Choroid plexus epithelial cell (primary cell): ENCODE results near the gene KCNT2.
A peak's percentile ranks its signal among the peaks of the same experiment; 100 is the strongest.
"Not testable (repeated sequence)": the region's sequence is repeated elsewhere in the genome, so short reads cannot be mapped to it uniquely, and the experiment has no call there.

ENCODE experiments used
- DNase-seq: peaks from one replicate; pipeline ENCODE4 v3.0.0-alpha.2; 2010; ENCODE audit warnings: low read depth
- H3K4me3 ChIP-seq: 2 replicates; pipeline ENCODE4 v1.5.1; 2011; ENCODE audit warnings: low read depth, mild to moderate bottlenecking, control low read depth, low read length, moderate library complexity
- TF ChIP-seq, protein P1 (sequence below): conservative IDR thresholded peaks from 2 replicates; pipeline ENCODE4 v1.5.1; 2011; ENCODE audit warnings: low read depth, mild to moderate bottlenecking, control low read depth, inconsistent platforms, low read length, moderate library complexity

The KCNT2 gene

DNA sequence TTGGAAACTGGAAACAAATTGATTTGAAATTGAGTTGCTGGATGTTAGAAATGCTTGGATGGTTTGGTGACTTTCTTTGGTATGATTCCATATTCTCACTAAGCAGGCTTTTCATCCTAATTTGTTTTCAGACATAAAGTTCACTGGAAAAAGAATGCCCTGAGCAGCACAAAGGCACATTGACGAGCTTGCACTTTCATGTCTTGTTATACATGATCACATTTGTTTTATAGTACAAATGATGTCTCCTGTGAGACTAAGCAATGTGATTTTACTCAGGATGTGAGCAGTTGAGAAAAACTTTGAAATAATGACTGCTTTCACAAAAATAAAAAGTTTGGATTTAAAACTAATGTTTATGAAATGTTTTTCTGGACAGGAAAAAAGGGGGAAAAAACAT, 63.6 kb downstream of the KCNT2 start:
- DNase-seq = no peak
- TF ChIP-seq, protein P1, sequence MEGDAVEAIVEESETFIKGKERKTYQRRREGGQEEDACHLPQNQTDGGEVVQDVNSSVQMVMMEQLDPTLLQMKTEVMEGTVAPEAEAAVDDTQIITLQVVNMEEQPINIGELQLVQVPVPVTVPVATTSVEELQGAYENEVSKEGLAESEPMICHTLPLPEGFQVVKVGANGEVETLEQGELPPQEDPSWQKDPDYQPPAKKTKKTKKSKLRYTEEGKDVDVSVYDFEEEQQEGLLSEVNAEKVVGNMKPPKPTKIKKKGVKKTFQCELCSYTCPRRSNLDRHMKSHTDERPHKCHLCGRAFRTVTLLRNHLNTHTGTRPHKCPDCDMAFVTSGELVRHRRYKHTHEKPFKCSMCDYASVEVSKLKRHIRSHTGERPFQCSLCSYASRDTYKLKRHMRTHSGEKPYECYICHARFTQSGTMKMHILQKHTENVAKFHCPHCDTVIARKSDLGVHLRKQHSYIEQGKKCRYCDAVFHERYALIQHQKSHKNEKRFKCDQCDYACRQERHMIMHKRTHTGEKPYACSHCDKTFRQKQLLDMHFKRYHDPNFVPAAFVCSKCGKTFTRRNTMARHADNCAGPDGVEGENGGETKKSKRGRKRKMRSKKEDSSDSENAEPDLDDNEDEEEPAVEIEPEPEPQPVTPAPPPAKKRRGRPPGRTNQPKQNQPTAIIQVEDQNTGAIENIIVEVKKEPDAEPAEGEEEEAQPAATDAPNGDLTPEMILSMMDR = no peak
- H3K4me3 ChIP-seq = no peak overlapping the region

DNA sequence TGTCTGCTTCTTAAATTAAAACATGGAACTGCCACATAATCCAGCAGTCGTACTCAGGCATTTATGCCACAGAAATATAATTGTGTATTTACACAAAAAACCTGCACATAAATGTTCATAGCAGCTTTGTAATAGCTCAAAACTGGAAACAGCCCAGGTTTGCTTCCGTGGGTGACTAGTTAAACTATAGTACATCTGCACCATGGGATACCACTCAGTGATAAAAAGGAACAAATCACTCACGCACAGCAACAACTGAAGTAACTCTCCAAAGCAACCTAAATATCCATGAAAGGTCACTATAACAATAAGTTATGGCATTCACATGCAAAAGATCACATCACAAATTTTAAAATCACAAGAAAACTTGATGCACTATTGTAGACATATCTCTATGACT, 64.4 kb downstream of the KCNT2 start:
- DNase-seq = peak; percentile 27
- H3K4me3 ChIP-seq = no peak overlapping the region
- TF ChIP-seq, protein P1 = no peak

DNA sequence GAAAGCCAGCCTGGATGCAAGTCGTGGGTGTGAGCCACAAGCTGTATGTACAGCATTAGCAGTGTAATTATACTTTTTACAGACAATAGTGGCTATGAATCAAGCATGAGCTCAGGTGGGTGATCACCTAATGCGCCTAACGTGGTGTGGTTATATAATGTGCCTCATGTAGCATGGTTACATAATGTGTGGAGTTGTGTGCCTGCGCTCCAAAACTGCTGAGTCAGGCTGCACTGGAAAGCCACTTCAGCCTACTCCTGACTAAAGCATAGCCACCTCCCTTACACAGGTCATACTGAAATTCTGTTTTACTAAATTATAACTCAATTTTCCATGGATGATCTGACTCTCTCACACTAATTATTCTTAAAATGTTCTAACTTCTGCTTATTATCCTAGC, 69.8 kb downstream of the KCNT2 start:
- no peak overlapping the region for H3K4me3 ChIP-seq
- no peak for DNase-seq
- TF ChIP-seq, protein P1 = no peak

DNA sequence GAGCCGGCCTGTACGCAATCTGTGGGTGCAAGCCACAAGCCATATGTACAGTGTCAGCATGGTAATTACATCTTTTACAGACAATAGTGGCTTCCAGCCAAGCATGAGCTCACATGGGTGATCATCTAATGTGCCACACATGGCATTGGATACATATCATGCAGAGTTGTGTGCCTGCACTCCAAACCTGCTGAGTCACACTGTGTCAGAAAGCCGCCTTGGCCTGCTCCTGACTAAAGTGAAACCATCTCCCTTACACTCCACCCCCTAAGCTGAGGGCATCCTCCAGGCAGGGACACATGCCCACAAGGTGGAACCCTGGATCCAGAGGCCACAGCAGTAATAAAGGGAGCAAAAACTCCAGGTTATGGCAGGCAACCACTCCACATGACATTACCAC, 72.5 kb downstream of the KCNT2 start:
- no peak overlapping the region for H3K4me3 ChIP-seq
- peak; percentile 46 for DNase-seq
- TF ChIP-seq, protein P1 = no peak

DNA sequence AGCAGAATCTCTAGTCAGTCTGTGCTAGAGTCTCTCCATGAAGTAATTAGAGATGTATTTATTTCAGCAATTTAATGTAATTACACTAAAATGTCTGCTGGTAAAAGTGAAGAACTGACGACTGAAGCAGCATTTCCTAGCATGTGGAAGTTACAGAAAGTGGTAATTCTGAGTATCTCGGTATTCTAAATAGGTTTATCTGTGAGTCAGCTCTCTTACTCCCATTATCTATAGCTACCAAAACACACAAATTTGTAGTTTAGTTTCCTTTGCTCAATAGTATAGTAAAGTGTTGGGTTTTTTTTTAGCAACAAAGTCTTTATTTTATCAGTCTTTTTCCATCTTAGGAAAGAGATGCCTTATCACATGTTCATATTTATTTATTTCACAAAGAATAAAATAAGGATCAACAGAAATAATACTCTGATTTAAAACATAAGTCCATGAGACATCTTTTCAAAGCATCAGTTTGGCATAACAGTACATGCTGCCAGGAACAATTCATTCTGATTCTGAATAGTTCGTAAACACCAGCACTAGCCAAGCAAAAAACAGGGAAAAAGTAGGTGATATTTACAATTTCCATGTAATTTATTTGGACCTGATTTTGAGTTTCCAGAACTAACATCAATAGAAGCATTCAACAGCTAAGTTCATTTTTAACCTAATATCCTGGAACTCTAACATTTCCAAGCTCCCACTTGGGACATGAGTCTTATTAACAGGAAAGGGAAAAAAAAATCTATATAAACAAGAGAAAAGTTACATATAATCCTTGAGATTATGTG, 76.3 kb downstream of the KCNT2 start:
- H3K4me3 ChIP-seq = no peak overlapping the region
- DNase-seq = no peak
- TF ChIP-seq, protein P1 = no peak

DNA sequence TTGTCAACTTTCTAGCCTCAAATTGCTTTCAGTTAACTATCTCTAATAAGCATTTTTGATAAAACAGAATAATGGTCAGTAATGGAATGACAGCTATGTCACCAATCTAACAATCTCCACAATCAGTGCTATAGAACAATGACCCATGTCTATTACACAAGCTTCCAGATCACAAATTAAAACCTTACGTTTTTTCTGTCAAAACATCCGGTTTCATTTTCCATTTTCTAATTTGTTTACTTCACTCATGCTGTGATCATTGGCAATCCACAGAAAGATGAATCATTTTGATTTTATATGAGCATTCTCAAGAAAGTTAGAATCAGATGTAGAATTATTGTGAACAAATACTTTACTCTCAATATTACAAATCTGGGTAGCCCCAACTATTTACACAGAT, 80.3 kb downstream of the KCNT2 start:
- H3K4me3 ChIP-seq = no peak overlapping the region
- TF ChIP-seq, protein P1 = no peak
- DNase-seq = peak; percentile 56

DNA sequence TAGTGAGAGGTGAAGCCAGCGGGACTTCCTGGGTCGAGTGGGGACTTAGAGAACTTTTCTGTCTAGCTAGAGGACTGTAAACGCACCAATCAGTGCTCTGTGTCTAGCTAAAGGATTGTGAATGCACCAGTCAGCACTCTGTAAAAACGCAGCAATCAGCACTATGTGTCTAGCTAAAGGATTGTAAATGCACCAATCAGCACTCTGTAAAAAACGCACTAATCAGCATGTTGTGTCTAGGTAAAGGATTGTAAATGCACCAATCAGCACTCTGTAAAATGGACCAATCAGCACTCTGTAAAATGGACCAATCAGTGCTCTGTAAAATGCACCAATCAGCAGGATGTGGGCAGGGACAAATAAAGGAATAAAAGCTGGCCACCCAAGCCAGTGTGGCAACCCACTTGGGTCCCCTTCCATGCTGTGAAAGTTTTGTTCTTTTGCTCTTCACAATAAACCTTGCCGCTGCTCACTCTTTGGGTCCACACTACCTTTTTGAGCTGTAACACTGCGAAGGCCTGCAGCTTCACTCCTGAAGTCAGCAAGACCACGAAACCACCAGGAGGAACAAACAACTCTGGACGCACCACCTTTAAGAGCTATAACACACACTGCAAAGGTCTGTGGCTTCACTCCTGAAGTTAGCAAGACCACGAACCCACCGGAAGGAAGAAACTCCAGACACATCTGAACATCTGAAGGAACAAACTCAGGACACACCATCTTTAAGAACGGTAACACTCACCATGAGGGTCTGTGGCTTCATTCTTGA, 85.5 kb downstream of the KCNT2 start:
- DNase-seq, H3K4me3 ChIP-seq: not testable (repeated sequence)
